Left lung (tissue), 10 donors: Measurements from ENCODE around the gene SCO2. TPM values are rescaled to one million over a fixed set of nuclear protein-coding genes. Genes with fewer than 3 reads are reported as not detected.

Source experiments
- ATAC-seq: fragments of 200-7000 bp; cut with Tn5 transposase; one replicate; pipeline ENCODE4 v1.9.1; 2020; ENCODE audit warnings: moderate library complexity
- DNase-seq, 4 donors: peaks; one replicate each; pipeline ENCODE4 v3.0.0-alpha.2; 2013 to 2020
- H3K27ac ChIP-seq, 2 donors: fragments of 200-600 bp; sonication (generic) in 1 of 2; one replicate each; pipeline versions ENCODE4 v1.5.0 to v1.8.0; 2020 to 2021
- H3K27me3 ChIP-seq, 2 donors: fragments of 200-600 bp; sonication (generic) in 1 of 2; one replicate each; pipeline versions ENCODE4 v1.5.0 to v1.8.0; 2020 to 2021
- H3K36me3 ChIP-seq, 2 donors: fragments of 200-600 bp; sonication (generic) in 1 of 2; one replicate each; pipeline versions ENCODE4 v1.5.0 to v1.8.0; 2020 to 2021
- H3K4me1 ChIP-seq, 2 donors: fragments of 200-600 bp; one replicate each; pipeline ENCODE4 v1.8.0; 2021
- H3K4me3 ChIP-seq, 2 donors: fragments of 200-600 bp; sonication (generic) in 1 of 2; one replicate each; pipeline versions ENCODE4 v1.5.0 to v1.8.0; 2020 to 2021; ENCODE audit warnings: mild to moderate bottlenecking in 1 of 2
- H3K9me3 ChIP-seq, 2 donors: fragments of 200-600 bp; sonication (generic) in 1 of 2; one replicate each; pipeline versions ENCODE4 v1.5.0 to v1.8.0; 2020 to 2021
- intact Hi-C, 2 donors: fragments of 100-400 bp; cut with DNase I; formaldehyde crosslinking; loops; one replicate each; pipeline versions ENCODE4 v1.11.2 to v1.14.2; 2022
- polyA plus RNA-seq, 6 donors: library from polyadenylated mRNA; unstranded; fragments of 120-200 nt; gene quantifications; one replicate each; pipeline ENCODE4 v1.2.1, GENCODE V29; 2013; ENCODE audit not compliant: insufficient read length in 6 of 6
- total RNA-seq, 2 donors: library from RNA; stranded (reverse); fragmentation: NEBNext Ultra II Directional; extraction: Animal tissue kit (Norgen Biotek cat#: 25700); gene quantifications; one replicate each; pipeline ENCODE4 v1.2.1, GENCODE V29; 2021
- TF ChIP-seq, protein P1 (sequence below), 2 donors: fragments of 200-600 bp; sonication (generic) in 1 of 2; IDR thresholded peaks; one replicate each; pipeline versions ENCODE4 v1.5.0 to v1.8.0; 2021; ENCODE audit warnings: antibody characterized with exemption in 2 of 2
- donor health status: DM: no; HTN: yes; CAD: no.
- donor health status: DM: no; HTN: no; CAD: no.

SCO2 gene
- total and polyA plus RNA-seq, 8 donors, result 1.1 to 3.3 (median 2.3) TPM; not detected in 1

DNA sequence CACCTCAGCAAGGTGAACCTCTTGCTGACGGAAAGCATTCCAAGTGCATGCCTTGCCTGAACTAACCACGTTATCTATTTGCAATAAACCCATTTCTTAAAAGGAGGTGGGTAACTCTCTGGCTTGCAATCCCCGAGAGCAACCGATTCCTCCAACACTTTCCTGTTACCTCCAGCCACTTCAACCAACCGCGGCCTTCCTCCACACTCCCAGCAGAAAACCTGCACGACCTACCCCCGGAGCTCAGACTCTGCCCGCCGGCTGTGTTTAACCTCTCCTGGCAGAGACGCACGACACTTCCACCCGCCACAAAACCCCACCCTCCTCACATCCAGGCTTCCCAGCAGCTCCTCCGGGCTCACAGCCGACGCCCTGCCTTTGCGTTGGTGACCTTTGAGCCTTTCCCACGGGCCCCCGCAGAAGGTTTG is 708 bp downstream of the SCO2 start:
- peak; percentile 0 for ATAC-seq
- intact Hi-C loops, result no loop called here
- Histone ChIP-seq H3K4me3 (peak overlapping the region; percentile 85 to 86), H3K4me1 (peaks cover 19 to 46% of the 10 kb centered on the region in 2 donors), H3K27me3 (no peaks in the 10 kb centered on the region), H3K9me3 (no peaks in the 10 kb centered on the region), H3K36me3 (peaks cover 0 to 67% of the 10 kb centered on the region in 2 donors), H3K27ac (peak overlapping the region; percentile 99)
- TF ChIP-seq, protein P1, sequence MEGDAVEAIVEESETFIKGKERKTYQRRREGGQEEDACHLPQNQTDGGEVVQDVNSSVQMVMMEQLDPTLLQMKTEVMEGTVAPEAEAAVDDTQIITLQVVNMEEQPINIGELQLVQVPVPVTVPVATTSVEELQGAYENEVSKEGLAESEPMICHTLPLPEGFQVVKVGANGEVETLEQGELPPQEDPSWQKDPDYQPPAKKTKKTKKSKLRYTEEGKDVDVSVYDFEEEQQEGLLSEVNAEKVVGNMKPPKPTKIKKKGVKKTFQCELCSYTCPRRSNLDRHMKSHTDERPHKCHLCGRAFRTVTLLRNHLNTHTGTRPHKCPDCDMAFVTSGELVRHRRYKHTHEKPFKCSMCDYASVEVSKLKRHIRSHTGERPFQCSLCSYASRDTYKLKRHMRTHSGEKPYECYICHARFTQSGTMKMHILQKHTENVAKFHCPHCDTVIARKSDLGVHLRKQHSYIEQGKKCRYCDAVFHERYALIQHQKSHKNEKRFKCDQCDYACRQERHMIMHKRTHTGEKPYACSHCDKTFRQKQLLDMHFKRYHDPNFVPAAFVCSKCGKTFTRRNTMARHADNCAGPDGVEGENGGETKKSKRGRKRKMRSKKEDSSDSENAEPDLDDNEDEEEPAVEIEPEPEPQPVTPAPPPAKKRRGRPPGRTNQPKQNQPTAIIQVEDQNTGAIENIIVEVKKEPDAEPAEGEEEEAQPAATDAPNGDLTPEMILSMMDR (IDR thresholded peaks at IDR 0.05), result no peak
- DNase-seq, result no peak

DNA sequence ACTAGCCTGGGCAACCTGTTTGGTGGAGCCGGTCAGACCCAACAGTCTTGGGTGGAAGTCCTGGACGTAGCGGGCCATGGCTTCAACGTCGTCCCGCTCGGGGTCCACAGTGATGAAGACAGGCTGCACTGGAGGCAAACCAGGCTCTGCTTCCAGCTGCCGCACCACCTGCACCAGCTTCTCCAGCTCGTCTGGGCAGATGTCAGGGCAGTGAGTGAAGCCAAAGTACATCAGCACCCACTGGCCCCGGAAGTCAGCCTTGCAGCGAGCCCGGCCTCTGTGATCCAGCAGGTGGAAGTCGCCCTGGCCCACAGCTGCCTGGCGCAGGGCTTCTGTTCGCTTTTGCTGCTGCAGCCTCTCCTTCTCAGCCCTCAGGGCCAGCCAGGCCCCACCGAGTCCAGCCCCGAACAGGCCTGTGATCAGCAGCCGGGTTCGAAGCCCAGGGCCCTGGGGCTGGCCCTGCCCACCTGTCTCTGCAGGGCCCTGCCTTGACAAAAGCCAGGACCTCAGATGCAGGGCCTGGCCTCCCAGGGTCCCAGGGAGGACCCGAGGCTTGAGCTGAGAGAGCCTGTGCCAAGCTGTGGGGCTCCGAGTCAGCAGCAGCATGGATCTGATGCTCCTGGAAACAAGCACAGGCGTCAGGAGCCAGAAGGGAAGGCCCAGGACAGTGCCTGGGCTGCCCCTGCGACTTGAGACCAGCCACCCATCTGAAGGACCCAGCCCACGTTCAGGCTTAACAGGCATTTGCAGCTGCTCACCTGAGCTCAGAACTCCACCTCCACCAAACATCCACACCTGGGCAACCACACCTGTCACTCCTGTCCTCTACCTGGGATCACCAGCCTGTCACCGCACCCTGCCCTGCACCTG is 1.4 kb downstream of the SCO2 start:
- Histone ChIP-seq H3K27ac (peak overlapping the region; percentile 99), H3K9me3 (no peaks in the 10 kb centered on the region), H3K4me1 (peaks cover 19 to 43% of the 10 kb centered on the region in 2 donors), H3K36me3 (peaks cover 0 to 70% of the 10 kb centered on the region in 2 donors), H3K27me3 (no peaks in the 10 kb centered on the region), H3K4me3 (peak overlapping the region; percentile 85 to 86)
- peak in 1 of 4 donors; percentile 79 for DNase-seq
- intact Hi-C loops, result no loop called here
- ATAC-seq, result no peak
- TF ChIP-seq, protein P1 (IDR thresholded peaks at IDR 0.05), result no peak

DNA sequence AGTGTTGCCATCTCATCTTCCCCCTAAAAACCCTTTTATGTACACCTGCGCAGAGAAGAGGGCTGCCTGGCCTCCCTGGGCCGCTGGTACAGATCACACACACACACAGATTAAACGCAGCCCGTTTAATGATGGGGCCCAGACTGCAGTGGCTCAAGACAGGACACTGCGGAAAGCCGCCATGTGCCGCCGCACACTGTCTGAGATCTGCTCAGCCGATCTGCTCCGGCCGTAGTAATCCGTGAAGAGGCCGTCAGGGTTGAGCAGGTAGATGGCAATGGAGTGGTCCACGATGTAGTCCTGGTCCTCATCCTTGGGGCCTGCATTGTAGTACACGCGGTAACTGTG is 2.0 kb downstream of the SCO2 start:
- ATAC-seq (no peak), DNase-seq (peak in 1 of 4 donors; percentile 63)
- peaks cover 0 to 70% of the 10 kb centered on the region in 2 donors for H3K36me3 ChIP-seq
- TF ChIP-seq, protein P1 (IDR thresholded peaks at IDR 0.05), result no peak
- H3K9me3 ChIP-seq, result no peaks in the 10 kb centered on the region
- H3K4me3 ChIP-seq, result no peak overlapping the region
- H3K27me3 ChIP-seq, result no peaks in the 10 kb centered on the region
- intact Hi-C loops, result no loop called here
- H3K4me1 ChIP-seq, result peaks cover 19 to 37% of the 10 kb centered on the region in 2 donors
- H3K27ac ChIP-seq, result no peak overlapping the region

DNA sequence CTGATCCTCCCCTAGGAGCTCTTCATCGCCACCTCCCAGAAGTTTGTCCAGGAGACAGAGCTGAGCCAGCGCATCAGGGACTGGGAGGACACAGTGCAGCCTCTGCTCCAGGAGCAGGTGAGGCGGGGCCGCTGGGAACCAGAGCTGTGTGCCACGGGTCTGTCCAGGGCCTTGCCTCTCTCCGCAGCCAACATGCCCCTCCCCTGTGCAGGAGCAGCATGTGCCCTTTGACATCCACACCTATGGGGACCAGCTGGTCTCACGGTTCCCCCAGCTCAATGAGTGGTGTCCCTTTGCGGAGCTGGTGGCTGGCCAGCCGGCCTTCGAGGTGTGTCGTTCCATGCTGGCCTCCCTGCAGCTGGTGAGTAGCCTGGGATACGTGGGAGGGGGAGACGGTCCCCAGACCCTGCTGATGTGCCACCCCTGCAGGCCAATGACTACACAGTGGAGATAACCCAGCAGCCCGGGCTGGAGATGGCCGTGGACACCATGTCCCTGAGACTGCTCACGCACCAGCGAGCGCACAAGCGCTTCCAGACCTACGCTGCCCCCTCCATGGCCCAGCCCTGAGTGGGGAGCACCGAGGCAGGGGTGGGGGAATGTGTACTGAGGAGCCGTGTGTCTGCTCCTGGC is 2.5 kb downstream of the SCO2 start:
- peaks cover 19 to 32% of the 10 kb centered on the region in 2 donors for H3K4me1 ChIP-seq
- intact Hi-C loops, result no loop called here
- no peak for ATAC-seq
- TF ChIP-seq, protein P1 (IDR thresholded peaks at IDR 0.05), result no peak
- no peak overlapping the region for H3K27ac ChIP-seq
- H3K4me3 ChIP-seq, result no peak overlapping the region
- no peaks in the 10 kb centered on the region for H3K9me3 ChIP-seq
- peaks cover 0 to 70% of the 10 kb centered on the region in 2 donors for H3K36me3 ChIP-seq
- DNase-seq, result peak in 1 of 4 donors; percentile 73
- H3K27me3 ChIP-seq, result no peaks in the 10 kb centered on the region

DNA sequence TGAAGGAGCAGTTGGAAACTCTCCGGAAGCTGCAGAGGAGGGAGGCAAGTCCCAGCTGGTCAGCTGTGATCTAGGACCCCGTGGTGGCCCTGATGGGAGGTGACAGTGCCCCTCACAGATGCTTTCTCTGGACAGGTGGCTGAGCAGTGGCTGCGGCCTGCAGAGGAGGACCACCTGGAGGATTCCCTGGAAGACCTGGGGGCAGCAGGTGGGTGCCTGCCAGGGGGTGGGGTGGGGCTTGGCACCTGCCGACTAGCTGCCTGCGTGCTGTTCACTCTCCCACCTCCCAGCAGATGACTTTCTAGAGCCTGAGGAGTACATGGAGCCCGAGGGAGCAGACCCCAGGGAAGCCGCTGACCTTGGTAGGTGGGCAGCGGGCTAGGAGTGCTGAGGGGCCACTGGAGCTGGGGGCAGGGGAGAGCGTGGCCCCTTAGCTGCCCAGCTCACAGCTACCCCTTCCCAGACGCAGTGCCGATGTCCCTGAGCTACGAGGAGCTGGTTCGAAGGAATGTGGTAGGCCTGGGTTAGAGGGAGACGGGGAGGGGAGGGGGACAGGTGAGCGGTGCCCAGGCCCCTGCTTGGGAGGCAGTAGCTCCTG is 3.1 kb downstream of the SCO2 start:
- H3K27ac ChIP-seq, result no peak overlapping the region
- ATAC-seq, result no peak
- H3K4me3 ChIP-seq, result no peak overlapping the region
- peaks cover 0 to 72% of the 10 kb centered on the region in 2 donors for H3K36me3 ChIP-seq
- TF ChIP-seq, protein P1 (IDR thresholded peaks at IDR 0.05), result no peak
- H3K9me3 ChIP-seq, result no peaks in the 10 kb centered on the region
- no peaks in the 10 kb centered on the region for H3K27me3 ChIP-seq
- no peak for DNase-seq
- peaks cover 19 to 26% of the 10 kb centered on the region in 2 donors for H3K4me1 ChIP-seq
- intact Hi-C loops, result no loop called here
